GM23338 (cell line): ENCODE results near the gene PPP1R14B.

ENCODE experiments used
- CREB1 ChIP-seq: fragments of 250-450 bp; sonication (Bioruptor Pico); IDR thresholded peaks from 2 replicates; pipeline ENCODE4 v1.5.0; 2020; ENCODE audit warnings: low read depth, mild to moderate bottlenecking, moderate library complexity
- CTCF ChIP-seq, 2 experiments: fragments of 200-600 bp in 1 of 2; sonication (generic) in 1 of 2; conservative IDR thresholded peaks; 2 replicates each; pipeline versions ENCODE4 v1.5.1 to v1.6.1; 2016 to 2017; ENCODE audit warnings: antibody characterized with exemption in 2 of 2, low read depth in 2 of 2, mild to moderate bottlenecking in 2 of 2, moderate library complexity in 1 of 2
- ETS1 ChIP-seq: IDR thresholded peaks from 2 replicates; pipeline ENCODE4 v1.6.1; 2016; ENCODE audit warnings: antibody characterized with exemption
- EZH2 ChIP-seq: fragments of 200-600 bp; sonication (generic); IDR thresholded peaks from one replicate; pipeline ENCODE4 v1.8.0; 2017; ENCODE audit warnings: antibody characterized with exemption, mild to moderate bottlenecking, low read depth; ENCODE audit not compliant: unreplicated experiment
- EZH2phosphoT487 ChIP-seq: fragments of 200-600 bp; sonication (generic); IDR thresholded peaks from one replicate; pipeline ENCODE4 v1.8.1; 2018; ENCODE audit warnings: antibody characterized with exemption; ENCODE audit not compliant: unreplicated experiment
- JUNB ChIP-seq: IDR thresholded peaks from one replicate; pipeline ENCODE4 v1.6.1; 2016; ENCODE audit warnings: antibody characterized with exemption; ENCODE audit not compliant: unreplicated experiment
- NANOG ChIP-seq: IDR thresholded peaks from 2 replicates; pipeline ENCODE4 v1.6.1; 2016; ENCODE audit warnings: antibody characterized with exemption, borderline replicate concordance
- POLR2AphosphoS5 ChIP-seq: IDR thresholded peaks from 2 replicates; pipeline ENCODE4 v1.6.1; 2016; ENCODE audit warnings: antibody characterized with exemption, low read depth
- REST ChIP-seq: IDR thresholded peaks from one replicate; pipeline ENCODE4 v1.6.1; 2018; ENCODE audit warnings: antibody characterized with exemption; ENCODE audit not compliant: unreplicated experiment
- ZNF114 ChIP-seq: fragments of 250-450 bp; sonication (Bioruptor Pico); IDR thresholded peaks from 2 replicates; pipeline ENCODE4 v1.5.0; 2020; ENCODE audit warnings: mild to moderate bottlenecking, moderate library complexity
- ZNF331 ChIP-seq: fragments of 250-450 bp; sonication (Bioruptor Pico); IDR thresholded peaks from 2 replicates; pipeline ENCODE4 v1.5.0; 2020; ENCODE audit warnings: low read depth, mild to moderate bottlenecking, moderate library complexity
- ZNF462 ChIP-seq: fragments of 250-450 bp; sonication (Bioruptor Pico); IDR thresholded peaks from 2 replicates; pipeline ENCODE4 v1.5.0; 2020; ENCODE audit warnings: mild to moderate bottlenecking, moderate library complexity

- TF ChIP-seq CTCF (conservative IDR thresholded peaks at IDR 0.05; ENCODE audit: low read depth in 2 of 2) = no peak
- no peak for TF ChIP-seq POLR2AphosphoS5
- TF ChIP-seq CREB1 (CRISPR knock-in tag) = no peak
- no peak for TF ChIP-seq EZH2
- no peak for TF ChIP-seq EZH2phosphoT487
- TF ChIP-seq REST = no peak
- TF ChIP-seq JUNB = no peak
- TF ChIP-seq ETS1 = no peak
- no peak for TF ChIP-seq NANOG
- TF ChIP-seq ZNF462 (CRISPR knock-in tag) = no peak
- no peak for TF ChIP-seq ZNF114 (CRISPR knock-in tag)
- no peak for TF ChIP-seq ZNF331
These were observed 13.5 kb upstream of the PPP1R14B start for GRCh38 chr11:64260147-64260708.
